Measurements from ENCODE around the gene PTTG1. TPM values are rescaled to one million over a fixed set of nuclear protein-coding genes. Genes with fewer than 3 reads are reported as not detected.
A peak's percentile ranks its signal among the peaks of the same experiment; 100 is the strongest.

Gene PTTG1
- polyA plus RNA-seq, 1 donor (not counting 4 experiments of a cell fraction or from before 2014, with no cell fraction given): 112 TPM

DNA sequence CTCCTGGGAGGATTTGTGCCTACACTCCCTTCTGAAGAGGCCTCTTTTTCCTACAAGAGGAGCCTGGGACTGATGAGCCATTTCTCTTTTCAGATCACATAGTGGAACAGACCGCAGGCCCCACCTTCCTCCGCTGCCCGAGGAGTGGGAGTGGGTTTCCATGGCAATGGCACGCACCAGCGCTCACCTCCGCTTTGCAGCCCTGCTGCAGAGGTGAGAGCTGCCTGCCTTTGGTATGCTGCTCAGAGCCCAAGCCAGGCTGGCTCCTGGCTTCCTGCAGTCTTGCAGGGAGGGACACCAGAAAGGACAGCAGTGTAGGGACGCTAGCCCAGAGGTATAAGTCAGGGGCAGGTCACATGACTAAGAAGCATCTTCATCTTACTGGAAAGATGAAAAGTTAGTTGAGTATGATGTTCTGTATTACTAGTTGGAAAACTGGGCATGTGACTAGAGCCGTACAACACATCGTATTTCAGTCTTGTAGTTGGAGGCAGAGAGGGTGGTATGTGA is 12.4 kb downstream of the PTTG1 start:
- Histone ChIP-seq H3K9me3 (ENCODE audit: control insufficient read depth, low read depth, low read length) (no peaks in the 10 kb centered on the region), H3K9ac (ENCODE audit: control insufficient read depth, extremely low read depth, insufficient read depth, low read length) (no peak overlapping the region), H3K27ac (ENCODE audit: control insufficient read depth, insufficient read depth, low read length) (no peak overlapping the region), H3K4me3 (ENCODE audit: control insufficient read depth in 2 of 3, extremely low read depth in 1 of 3, insufficient read depth in 2 of 3, low read depth in 1 of 3, low read length in 3 of 3) (no peak overlapping the region), H3K27me3 (ENCODE audit: control insufficient read depth, extremely low read depth, insufficient read depth, low read length) (no peaks in the 10 kb centered on the region), H3K4me1 (ENCODE audit: control insufficient read depth, extremely low read depth, insufficient read depth, low read length) (peaks cover 16% of the 10 kb centered on the region), H3K36me3 (ENCODE audit: control insufficient read depth in 2 of 2, extremely low read depth in 1 of 2, insufficient read depth in 2 of 2, low read length in 2 of 2) (no peaks in the 10 kb centered on the region), H4K20me1 (ENCODE audit: control insufficient read depth, extremely low read depth, insufficient read depth, low read length) (no peaks in the 10 kb centered on the region), H3K9me1 (ENCODE audit: control insufficient read depth, extremely low read depth, insufficient read depth, low read length) (no peaks in the 10 kb centered on the region), H3K79me2 (ENCODE audit: control insufficient read depth, insufficient read depth, low read length) (no peaks in the 10 kb centered on the region), H3K4me2 (ENCODE audit: control insufficient read depth, extremely low read depth, insufficient read depth, low read depth, low read length) (peak overlapping the region; percentile 7), H2AFZ (ENCODE audit: control insufficient read depth, low read length) (peak overlapping the region; percentile 29)
- dilution Hi-C loops (cut with MboI; ENCODE audit: extremely low pct_ligation_motif_present, low sequenced_read_pairs): no loop called here
- FAIRE-seq (no peak), DNase-seq (ENCODE audit: low read depth, low spot score) (no peak)
- TF ChIP-seq, protein P1, sequence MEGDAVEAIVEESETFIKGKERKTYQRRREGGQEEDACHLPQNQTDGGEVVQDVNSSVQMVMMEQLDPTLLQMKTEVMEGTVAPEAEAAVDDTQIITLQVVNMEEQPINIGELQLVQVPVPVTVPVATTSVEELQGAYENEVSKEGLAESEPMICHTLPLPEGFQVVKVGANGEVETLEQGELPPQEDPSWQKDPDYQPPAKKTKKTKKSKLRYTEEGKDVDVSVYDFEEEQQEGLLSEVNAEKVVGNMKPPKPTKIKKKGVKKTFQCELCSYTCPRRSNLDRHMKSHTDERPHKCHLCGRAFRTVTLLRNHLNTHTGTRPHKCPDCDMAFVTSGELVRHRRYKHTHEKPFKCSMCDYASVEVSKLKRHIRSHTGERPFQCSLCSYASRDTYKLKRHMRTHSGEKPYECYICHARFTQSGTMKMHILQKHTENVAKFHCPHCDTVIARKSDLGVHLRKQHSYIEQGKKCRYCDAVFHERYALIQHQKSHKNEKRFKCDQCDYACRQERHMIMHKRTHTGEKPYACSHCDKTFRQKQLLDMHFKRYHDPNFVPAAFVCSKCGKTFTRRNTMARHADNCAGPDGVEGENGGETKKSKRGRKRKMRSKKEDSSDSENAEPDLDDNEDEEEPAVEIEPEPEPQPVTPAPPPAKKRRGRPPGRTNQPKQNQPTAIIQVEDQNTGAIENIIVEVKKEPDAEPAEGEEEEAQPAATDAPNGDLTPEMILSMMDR (optimal IDR thresholded peaks at IDR 0.05 in 1 of 3, IDR thresholded peaks at IDR 0.05 in 1 of 3, conservative IDR thresholded peaks at IDR 0.05 in 1 of 3; ENCODE audit: extremely low read depth in 1 of 3, insufficient read depth in 2 of 3, low read length in 3 of 3): no peak
- no peak for TF ChIP-seq EZH2 (IDR thresholded peaks at IDR 0.05; ENCODE audit: low read length)

DNA sequence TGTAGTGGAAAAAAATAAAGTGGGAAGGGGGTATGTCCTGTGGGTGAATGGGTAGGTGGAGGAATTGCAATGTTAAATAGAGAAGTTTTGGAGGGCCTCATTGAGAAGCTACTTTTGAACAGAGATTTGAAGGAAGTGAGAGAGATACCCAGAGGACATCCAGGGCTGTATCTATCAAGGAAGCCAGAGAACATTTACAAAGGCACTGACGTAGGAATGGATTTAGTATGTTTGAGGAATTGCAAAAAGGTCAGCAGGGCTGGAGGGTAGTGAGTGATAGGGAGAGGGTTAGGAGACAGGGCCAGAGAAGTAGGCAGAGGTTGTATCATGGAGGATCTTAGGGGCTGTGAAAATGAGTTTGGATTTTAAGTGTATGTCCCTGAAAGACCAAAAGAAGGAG is 13.9 kb downstream of the PTTG1 start:
- no peaks in the 10 kb centered on the region for H3K9me3 ChIP-seq (ENCODE audit: control insufficient read depth, low read depth, low read length)
- H3K79me2 ChIP-seq (ENCODE audit: control insufficient read depth, insufficient read depth, low read length): no peaks in the 10 kb centered on the region
- TF ChIP-seq EZH2 (IDR thresholded peaks at IDR 0.05; ENCODE audit: low read length): no peak
- TF ChIP-seq, protein P1 (optimal IDR thresholded peaks at IDR 0.05 in 1 of 3, IDR thresholded peaks at IDR 0.05 in 1 of 3, conservative IDR thresholded peaks at IDR 0.05 in 1 of 3; ENCODE audit: extremely low read depth in 1 of 3, insufficient read depth in 2 of 3, low read length in 3 of 3): no peak
- DNase-seq (ENCODE audit: low read depth, low spot score) (no peak), FAIRE-seq (no peak)
- H2AFZ ChIP-seq (ENCODE audit: control insufficient read depth, low read length): no peak overlapping the region
- dilution Hi-C loops (cut with MboI; ENCODE audit: extremely low pct_ligation_motif_present, low sequenced_read_pairs): no loop called here
- no peaks in the 10 kb centered on the region for H3K36me3 ChIP-seq (ENCODE audit: control insufficient read depth in 2 of 2, extremely low read depth in 1 of 2, insufficient read depth in 2 of 2, low read length in 2 of 2)
- no peak overlapping the region for H3K27ac ChIP-seq (ENCODE audit: control insufficient read depth, insufficient read depth, low read length)
- H3K9me1 ChIP-seq (ENCODE audit: control insufficient read depth, extremely low read depth, insufficient read depth, low read length): no peaks in the 10 kb centered on the region
- H4K20me1 ChIP-seq (ENCODE audit: control insufficient read depth, extremely low read depth, insufficient read depth, low read length): no peaks in the 10 kb centered on the region
- H3K4me2 ChIP-seq (ENCODE audit: control insufficient read depth, extremely low read depth, insufficient read depth, low read depth, low read length): no peak overlapping the region
- no peaks in the 10 kb centered on the region for H3K27me3 ChIP-seq (ENCODE audit: control insufficient read depth, extremely low read depth, insufficient read depth, low read length)
- peaks cover 18% of the 10 kb centered on the region for H3K4me1 ChIP-seq (ENCODE audit: control insufficient read depth, extremely low read depth, insufficient read depth, low read length)
- H3K4me3 ChIP-seq (ENCODE audit: control insufficient read depth in 2 of 3, extremely low read depth in 1 of 3, insufficient read depth in 2 of 3, low read depth in 1 of 3, low read length in 3 of 3): no peak overlapping the region
- H3K9ac ChIP-seq (ENCODE audit: control insufficient read depth, extremely low read depth, insufficient read depth, low read length): no peak overlapping the region
